GM19023 (cell line): ENCODE results near the gene UBE2E2.
A peak's percentile ranks its signal among the peaks of the same experiment; 100 is the strongest.

ENCODE experiments used
- ATAC-seq: cut with Tn5 transposase; IDR thresholded peaks from one replicate; pipeline ENCODE4 v1.9.1; 2021; ENCODE audit warnings: mild to moderate bottlenecking, moderate library complexity; ENCODE audit not compliant: unreplicated experiment

Gene UBE2E2

DNA sequence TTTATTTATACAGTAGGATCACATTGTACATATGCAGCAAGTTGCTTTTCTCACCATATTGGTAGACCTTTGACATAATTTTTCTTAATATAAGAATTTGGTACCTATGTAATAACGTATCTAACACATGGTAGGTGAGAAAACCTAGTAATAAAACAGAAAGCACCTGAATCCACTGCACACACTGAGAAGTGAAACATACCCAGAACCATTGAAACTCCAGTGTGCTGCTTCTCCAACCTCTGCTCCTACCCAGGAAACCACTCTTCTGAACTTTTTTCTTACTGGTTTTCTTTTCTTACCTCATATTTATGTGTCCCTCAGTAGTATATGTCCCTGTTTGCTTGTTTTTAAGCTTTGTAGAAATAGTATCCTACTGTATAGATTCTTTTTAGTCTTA, 293.0 kb downstream of the UBE2E2 start:
- peak; percentile 66 for ATAC-seq

- no peak for ATAC-seq
Observed at GRCh38 chr3:23497156-23497555, 294.0 kb downstream of the UBE2E2 start.

DNA sequence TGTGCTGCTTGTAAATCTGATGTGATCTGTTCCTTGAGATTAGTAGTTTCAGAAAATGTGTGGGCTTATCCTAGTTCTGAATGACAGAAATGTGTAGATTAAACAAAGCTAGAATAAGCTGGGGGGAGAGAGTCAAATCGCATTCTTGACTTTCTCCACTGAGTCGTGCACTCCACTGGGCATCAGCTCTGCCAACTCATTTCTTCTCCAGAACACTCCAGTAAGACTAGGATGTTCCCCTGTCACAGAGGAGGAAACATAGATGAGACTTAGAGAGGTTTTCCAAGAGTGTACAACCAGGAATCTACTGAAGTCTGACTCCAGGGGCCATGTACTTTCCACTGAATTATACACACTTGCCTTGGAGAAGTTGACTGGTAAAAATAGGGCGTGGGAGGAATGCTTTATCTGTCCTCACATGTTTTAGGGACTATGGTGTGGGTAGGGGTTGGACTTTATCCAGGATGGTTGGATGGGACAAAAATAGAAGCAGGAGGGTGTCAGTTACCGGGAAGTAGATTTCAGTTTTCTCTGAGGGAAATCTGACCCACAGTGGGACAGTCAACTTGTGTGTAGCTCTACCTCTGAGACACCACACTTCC, 298.2 kb downstream of the UBE2E2 start:
- no peak for ATAC-seq

- no peak for ATAC-seq
Observed at GRCh38 chr3:23508464-23508863, 305.3 kb downstream of the UBE2E2 start.

- ATAC-seq: no peak
Observed at GRCh38 chr3:23518441-23518840, 315.3 kb downstream of the UBE2E2 start.

GRCh38 chr3:23519314-23520208, 316.4 kb downstream of the UBE2E2 start:
- peak; percentile 75 for ATAC-seq

DNA sequence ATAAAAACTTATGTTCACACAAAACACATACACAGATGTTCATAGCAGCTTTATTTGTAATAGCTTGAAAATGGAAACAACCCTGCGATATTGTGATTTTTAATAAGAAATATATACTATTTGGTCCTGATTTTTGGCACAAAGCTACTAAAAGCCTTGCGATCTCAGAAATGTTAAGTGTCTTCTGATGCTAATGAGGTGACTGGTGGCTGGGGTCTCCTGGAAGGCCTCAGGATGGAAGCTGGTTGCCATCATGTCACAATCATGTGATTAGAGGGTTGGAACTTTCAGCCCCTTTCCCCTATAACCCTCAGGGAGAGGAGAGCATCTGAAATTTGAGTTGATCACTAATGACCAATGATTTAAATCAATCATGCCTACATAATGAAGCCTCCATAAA, 324.2 kb downstream of the UBE2E2 start:
- no peak for ATAC-seq

- ATAC-seq: no peak
Observed at GRCh38 chr3:23533596-23533995, 330.5 kb downstream of the UBE2E2 start.

GRCh38 chr3:23533996-23534395, 330.9 kb downstream of the UBE2E2 start:
- ATAC-seq: no peak

- no peak for ATAC-seq
Observed at GRCh38 chr3:23537101-23537551, 334.0 kb downstream of the UBE2E2 start.

DNA sequence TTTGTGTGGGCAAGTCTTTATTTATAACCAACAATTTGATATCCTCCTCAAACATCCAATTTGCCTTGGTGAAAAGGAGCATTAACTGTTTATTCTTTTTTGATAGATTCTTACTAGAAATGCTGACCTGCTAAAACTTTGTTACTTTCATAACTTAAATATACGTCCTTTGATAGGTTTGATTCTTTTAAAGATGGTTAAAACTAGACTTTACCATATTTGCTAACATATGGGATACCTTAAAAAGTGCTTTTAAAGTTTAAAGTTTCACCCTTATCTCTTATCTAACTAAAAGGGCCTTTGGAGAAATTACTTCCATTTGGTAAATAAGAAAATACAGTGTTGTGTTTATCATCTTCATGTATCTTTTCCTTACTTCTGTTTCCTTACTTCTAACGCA, 336.1 kb downstream of the UBE2E2 start:
- no peak for ATAC-seq

- no peak for ATAC-seq
Observed at GRCh38 chr3:23540600-23540999, 337.5 kb downstream of the UBE2E2 start.

DNA sequence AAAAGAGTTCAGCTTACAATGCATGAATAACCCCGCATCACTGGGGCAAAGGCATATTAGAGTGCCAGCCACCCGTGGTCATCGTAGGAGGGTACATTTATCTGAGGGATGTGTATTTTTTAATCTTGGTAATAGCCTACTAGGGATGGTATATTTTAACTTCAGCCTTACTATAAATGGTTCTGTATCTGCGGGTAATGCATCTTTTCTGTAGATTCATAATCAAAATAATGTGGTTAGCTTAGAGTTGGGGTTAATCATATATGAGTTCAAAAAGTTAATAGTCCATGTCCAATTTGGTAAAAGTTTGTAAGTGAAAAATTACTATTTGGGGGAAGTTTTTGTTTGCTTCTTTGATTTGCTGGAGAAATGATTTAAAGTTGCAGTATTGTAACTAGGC, 339.0 kb downstream of the UBE2E2 start:
- ATAC-seq: no peak

DNA sequence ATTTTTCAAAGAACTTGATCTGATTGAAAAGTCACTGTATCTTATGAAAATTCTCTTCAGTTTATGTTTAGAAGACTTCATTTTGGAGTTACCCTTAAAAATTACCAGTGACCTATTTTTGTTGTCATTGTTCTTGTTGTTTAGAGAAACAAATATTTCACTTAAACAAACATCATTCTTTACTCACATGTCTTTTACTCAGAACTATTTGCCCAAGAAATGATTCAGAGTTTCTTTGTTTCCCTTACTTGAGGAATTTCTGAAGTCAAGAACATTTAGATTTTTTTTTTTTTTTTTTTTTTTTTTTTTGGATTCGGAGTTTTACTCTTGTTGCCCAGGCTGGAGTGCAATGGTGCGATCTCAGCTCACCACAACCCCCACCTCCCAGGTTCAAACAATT, 343.1 kb downstream of the UBE2E2 start:
- no peak for ATAC-seq

- no peak for ATAC-seq
Observed at GRCh38 chr3:23547905-23548650, 345.0 kb downstream of the UBE2E2 start.

- no peak for ATAC-seq
Observed at GRCh38 chr3:23548706-23549105, 345.6 kb downstream of the UBE2E2 start.

DNA sequence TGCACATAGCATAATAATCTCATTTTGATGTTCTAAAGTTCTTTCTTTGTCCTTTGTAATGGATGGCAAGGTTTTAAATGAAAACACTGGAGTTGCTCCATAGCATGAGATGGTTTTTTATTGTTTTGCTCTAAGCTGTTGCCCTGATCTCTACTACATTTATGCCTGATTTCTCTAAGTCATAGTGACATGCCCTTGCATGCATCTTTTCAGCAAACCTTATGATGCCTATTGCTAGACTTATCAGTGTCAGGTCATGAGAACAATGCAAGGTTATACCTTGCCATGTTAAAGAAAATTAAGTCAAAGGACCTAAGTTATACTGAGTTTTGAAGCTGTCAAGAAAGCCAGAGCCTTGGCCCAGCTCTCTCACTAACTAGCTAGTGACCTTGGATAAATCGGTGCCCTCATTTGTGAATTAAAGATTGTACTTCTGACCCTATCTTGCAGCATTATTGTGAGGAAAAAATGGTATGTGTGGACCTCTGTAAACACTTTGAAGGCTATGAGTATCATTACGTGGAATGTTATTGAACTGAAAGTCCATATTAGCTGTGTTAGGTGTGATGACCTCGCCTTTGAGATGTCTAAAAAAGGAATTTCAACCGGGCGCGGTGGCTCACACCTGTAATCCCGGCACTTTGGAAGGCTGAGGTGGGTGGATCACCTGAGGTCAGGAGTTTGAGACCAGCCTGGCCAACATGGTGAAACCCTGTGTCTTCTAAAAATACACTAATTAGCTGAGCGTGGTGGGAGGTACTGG, 346.2 kb downstream of the UBE2E2 start:
- no peak for ATAC-seq

GRCh38 chr3:23550402-23550801, 347.3 kb downstream of the UBE2E2 start:
- ATAC-seq: peak; percentile 74

- no peak for ATAC-seq
Observed at GRCh38 chr3:23552506-23552905, 349.4 kb downstream of the UBE2E2 start.

GRCh38 chr3:23553353-23553752, 350.2 kb downstream of the UBE2E2 start:
- ATAC-seq: no peak
